ENCODE measurements around the gene IMPA2.

DNA sequence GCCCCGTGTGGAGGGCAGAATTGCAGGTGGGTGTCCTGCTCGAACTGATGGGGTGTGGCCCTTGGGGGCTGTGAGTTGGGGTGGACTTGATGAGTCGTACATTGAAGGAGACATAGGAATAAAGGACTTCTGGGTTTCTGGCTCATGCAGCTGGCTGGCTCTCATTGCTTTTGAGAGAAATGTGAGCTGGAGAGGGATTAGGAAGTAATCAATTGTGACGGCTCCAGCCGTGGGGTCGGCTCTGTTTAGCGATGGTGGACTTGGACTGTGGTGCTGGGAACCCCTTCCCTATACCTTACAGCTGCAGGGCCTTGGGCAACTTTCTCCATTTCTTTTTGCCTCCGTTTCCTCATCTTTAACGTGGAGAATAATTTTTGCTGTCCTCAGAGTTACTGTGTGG lies 9.2 kb downstream of the IMPA2 start:
- TF ChIP-seq NFYB (CRISPR knock-in tag; conservative IDR thresholded peaks at IDR 0.05; ENCODE audit: low read depth) (no peak), MYBL2 (CRISPR knock-in tag; IDR thresholded peaks at IDR 0.05) (no peak), TEAD1 (CRISPR knock-in tag; IDR thresholded peaks at IDR 0.05) (no peak)
- TF ChIP-seq, protein P1, sequence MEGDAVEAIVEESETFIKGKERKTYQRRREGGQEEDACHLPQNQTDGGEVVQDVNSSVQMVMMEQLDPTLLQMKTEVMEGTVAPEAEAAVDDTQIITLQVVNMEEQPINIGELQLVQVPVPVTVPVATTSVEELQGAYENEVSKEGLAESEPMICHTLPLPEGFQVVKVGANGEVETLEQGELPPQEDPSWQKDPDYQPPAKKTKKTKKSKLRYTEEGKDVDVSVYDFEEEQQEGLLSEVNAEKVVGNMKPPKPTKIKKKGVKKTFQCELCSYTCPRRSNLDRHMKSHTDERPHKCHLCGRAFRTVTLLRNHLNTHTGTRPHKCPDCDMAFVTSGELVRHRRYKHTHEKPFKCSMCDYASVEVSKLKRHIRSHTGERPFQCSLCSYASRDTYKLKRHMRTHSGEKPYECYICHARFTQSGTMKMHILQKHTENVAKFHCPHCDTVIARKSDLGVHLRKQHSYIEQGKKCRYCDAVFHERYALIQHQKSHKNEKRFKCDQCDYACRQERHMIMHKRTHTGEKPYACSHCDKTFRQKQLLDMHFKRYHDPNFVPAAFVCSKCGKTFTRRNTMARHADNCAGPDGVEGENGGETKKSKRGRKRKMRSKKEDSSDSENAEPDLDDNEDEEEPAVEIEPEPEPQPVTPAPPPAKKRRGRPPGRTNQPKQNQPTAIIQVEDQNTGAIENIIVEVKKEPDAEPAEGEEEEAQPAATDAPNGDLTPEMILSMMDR (IDR thresholded peaks at IDR 0.05), result no peak

All from WTC11 (cell line).